LNCaP clone FGC (cell line): Measurements from ENCODE around the gene MAMDC2.

Experiments
- DNase-seq: peaks from one replicate; pipeline ENCODE4 v3.0.0-alpha.2; 2011; ENCODE audit warnings: low read depth
- H3K4me3 ChIP-seq: 2 replicates; pipeline ENCODE4 v1.5.1; 2011; ENCODE audit warnings: mild to moderate bottlenecking, low read depth, low read length, control low read depth
- TF ChIP-seq, protein P1 (sequence below): IDR thresholded peaks from 2 replicates; pipeline ENCODE4 v1.5.1; 2012; ENCODE audit warnings: mild to moderate bottlenecking; ENCODE audit not compliant: control insufficient read depth, insufficient read depth; ENCODE audit errors: extremely low read depth

Gene MAMDC2, protein sequence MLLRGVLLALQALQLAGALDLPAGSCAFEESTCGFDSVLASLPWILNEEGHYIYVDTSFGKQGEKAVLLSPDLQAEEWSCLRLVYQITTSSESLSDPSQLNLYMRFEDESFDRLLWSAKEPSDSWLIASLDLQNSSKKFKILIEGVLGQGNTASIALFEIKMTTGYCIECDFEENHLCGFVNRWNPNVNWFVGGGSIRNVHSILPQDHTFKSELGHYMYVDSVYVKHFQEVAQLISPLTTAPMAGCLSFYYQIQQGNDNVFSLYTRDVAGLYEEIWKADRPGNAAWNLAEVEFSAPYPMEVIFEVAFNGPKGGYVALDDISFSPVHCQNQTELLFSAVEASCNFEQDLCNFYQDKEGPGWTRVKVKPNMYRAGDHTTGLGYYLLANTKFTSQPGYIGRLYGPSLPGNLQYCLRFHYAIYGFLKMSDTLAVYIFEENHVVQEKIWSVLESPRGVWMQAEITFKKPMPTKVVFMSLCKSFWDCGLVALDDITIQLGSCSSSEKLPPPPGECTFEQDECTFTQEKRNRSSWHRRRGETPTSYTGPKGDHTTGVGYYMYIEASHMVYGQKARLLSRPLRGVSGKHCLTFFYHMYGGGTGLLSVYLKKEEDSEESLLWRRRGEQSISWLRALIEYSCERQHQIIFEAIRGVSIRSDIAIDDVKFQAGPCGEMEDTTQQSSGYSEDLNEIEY

GRCh38 chr9:70043689-70044489, at the start of gene MAMDC2:
MAMDC2 (plus strand) TSS chr9:70043848; CDS start chr9:70044198, 350 bp downstream.
- no peak within 1 kb of the TSS for H3K4me3 ChIP-seq
- TF ChIP-seq, protein P1, sequence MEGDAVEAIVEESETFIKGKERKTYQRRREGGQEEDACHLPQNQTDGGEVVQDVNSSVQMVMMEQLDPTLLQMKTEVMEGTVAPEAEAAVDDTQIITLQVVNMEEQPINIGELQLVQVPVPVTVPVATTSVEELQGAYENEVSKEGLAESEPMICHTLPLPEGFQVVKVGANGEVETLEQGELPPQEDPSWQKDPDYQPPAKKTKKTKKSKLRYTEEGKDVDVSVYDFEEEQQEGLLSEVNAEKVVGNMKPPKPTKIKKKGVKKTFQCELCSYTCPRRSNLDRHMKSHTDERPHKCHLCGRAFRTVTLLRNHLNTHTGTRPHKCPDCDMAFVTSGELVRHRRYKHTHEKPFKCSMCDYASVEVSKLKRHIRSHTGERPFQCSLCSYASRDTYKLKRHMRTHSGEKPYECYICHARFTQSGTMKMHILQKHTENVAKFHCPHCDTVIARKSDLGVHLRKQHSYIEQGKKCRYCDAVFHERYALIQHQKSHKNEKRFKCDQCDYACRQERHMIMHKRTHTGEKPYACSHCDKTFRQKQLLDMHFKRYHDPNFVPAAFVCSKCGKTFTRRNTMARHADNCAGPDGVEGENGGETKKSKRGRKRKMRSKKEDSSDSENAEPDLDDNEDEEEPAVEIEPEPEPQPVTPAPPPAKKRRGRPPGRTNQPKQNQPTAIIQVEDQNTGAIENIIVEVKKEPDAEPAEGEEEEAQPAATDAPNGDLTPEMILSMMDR: no peak
- no peak for DNase-seq

- DNase-seq: no peak
- TF ChIP-seq, protein P1: no peak
- no peak overlapping the region for H3K4me3 ChIP-seq
Observed at GRCh38 chr9:69995846-69996245, 47.8 kb upstream of the MAMDC2 start.

- TF ChIP-seq, protein P1: no peak
- no peak for DNase-seq
- H3K4me3 ChIP-seq: no peak overlapping the region
Observed at GRCh38 chr9:69996967-69997366, 46.7 kb upstream of the MAMDC2 start.

DNA sequence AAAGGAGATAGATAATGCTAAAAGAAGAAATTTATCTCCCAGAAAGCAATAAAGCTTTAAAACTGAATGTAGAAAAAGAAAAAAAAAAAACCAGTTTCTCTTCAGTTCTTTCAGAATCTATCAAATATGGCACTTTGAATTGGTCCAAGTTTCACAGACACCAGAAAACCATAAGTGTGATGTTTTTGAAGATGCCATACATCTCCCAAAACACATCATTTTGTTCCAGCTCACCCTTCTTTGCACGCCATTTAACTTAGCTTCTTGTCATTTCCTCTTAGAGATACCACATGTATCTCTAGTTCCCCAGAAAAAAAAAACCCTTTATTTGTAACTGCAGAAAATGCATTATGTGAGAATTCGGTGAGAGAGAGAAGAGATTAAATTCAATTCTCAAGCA, 46.1 kb upstream of the MAMDC2 start:
- TF ChIP-seq, protein P1: no peak
- no peak for DNase-seq
- H3K4me3 ChIP-seq: no peak overlapping the region

DNA sequence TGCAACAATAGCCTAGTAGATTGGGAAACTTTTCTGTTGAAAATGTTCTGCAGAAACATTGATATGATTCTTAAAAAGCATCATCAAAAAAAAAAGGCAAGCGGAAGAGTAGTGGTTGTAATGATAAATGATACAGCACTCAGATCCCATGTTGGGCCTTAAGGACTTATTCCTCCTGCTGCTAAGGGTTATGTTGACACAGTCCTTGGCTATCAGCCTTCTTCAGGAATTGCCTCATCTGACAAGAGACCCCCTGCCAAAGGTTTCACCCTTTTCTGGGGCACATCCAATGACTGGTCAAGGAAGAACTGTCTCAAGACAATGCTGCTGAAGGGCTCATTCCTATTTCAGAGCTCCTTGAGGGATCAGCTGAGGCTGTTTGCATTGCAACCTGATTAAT, 44.3 kb upstream of the MAMDC2 start:
- no peak for DNase-seq
- H3K4me3 ChIP-seq: no peak overlapping the region
- TF ChIP-seq, protein P1: no peak

DNA sequence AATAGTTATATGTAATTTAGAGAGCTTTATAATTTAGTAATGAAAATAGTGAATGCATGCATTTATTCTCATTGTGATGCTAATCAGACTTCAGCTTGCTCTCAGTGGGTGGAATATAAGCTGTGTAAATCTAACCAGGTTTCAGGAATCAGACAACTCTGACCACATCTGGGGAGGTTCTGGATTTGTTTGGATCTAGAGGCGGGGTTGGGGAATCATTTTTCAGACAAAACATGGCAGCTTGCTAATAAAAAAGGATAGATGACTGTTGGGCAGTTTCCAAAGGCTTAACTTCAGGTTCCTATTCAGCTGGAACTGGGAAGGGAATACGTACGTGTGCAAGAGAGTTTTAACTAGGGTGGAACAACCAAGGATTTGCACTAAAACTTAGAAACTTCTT, 43.2 kb upstream of the MAMDC2 start:
- TF ChIP-seq, protein P1: no peak
- no peak overlapping the region for H3K4me3 ChIP-seq
- DNase-seq: no peak
